ENCODE measurements around the gene VTI1A. TPM values are rescaled to one million over a fixed set of nuclear protein-coding genes. Genes with fewer than 3 reads are reported as not detected.

Gene VTI1A
- polyA plus RNA-seq, 1 of the 3 experiments (the other 2 are of a cell fraction): 8.3 TPM

GRCh38 chr10:112783351-112784021, 336.5 kb downstream of the VTI1A start:
- no peak overlapping the region for H3K27ac ChIP-seq (ENCODE audit: low read depth in 2 of 2, low read length in 1 of 2)
- H3K9me3 ChIP-seq: no peaks in the 10 kb centered on the region
- H3F3A ChIP-seq (replicated peaks; ENCODE audit: insufficient read depth): peaks cover 5% of the 10 kb centered on the region
- no peak overlapping the region for H3K4me2 ChIP-seq
- no peaks in the 10 kb centered on the region for H3K27me3 ChIP-seq (ENCODE audit: insufficient read depth)
- H3K9me2 ChIP-seq: no peaks in the 10 kb centered on the region
- no peaks in the 10 kb centered on the region for H4K20me1 ChIP-seq (ENCODE audit: insufficient read depth)
- H2AFZ ChIP-seq (ENCODE audit: low read depth): no peak overlapping the region
- H3K4me3 ChIP-seq (ENCODE audit: low read depth in 2 of 2, low read length in 1 of 2): no peak overlapping the region
- no peak overlapping the region for H3K9ac ChIP-seq
- POLR2A ChIA-PET: no interaction called here
- CTCF ChIA-PET: no interaction called here
- peaks cover 3 to 10% of the 10 kb centered on the region in 2 experiments; a peak in 3 of 4 replicates for H3K4me1 ChIP-seq (ENCODE audit: control insufficient read depth in 1 of 2, insufficient read depth in 2 of 2, low read depth in 1 of 2, low read length in 1 of 2)
- no peaks in the 10 kb centered on the region for H3K79me2 ChIP-seq (ENCODE audit: insufficient read depth)
- no peak for DNase-seq
- TF ChIP-seq IRF3 (IDR thresholded peaks at IDR 0.05; ENCODE audit: low read depth, low read length): no peak
- no peaks in the 10 kb centered on the region for H3K36me3 ChIP-seq (replicated peaks in 1 of 2; ENCODE audit: control insufficient read depth in 1 of 2, insufficient read depth in 2 of 2, low read length in 1 of 2)
- WGBS (ENCODE audit: low lambda C conversion rate): 84% methylated on average over 14 of the region's 14 CpGs

- Histone ChIP-seq H3K9me3 (no peaks in the 10 kb centered on the region), H3K79me2 (ENCODE audit: insufficient read depth) (no peaks in the 10 kb centered on the region), H3K4me1 (ENCODE audit: control insufficient read depth in 1 of 2, insufficient read depth in 2 of 2, low read depth in 1 of 2, low read length in 1 of 2) (peaks cover 0 to 10% of the 10 kb centered on the region in 2 experiments; a peak in 1 of 4 replicates), H3K4me2 (no peak overlapping the region), H3K9me2 (no peaks in the 10 kb centered on the region), H3K27ac (ENCODE audit: low read depth in 2 of 2, low read length in 1 of 2) (no peak overlapping the region; a peak in 1 of 4 replicates), H4K20me1 (ENCODE audit: insufficient read depth) (no peaks in the 10 kb centered on the region), H2AFZ (ENCODE audit: low read depth) (no peak overlapping the region), H3F3A (replicated peaks; ENCODE audit: insufficient read depth) (no peaks in the 10 kb centered on the region), H3K27me3 (ENCODE audit: insufficient read depth) (no peaks in the 10 kb centered on the region), H3K36me3 (replicated peaks in 1 of 2; ENCODE audit: control insufficient read depth in 1 of 2, insufficient read depth in 2 of 2, low read length in 1 of 2) (no peaks in the 10 kb centered on the region), H3K9ac (no peak overlapping the region), H3K4me3 (ENCODE audit: low read depth in 2 of 2, low read length in 1 of 2) (no peak overlapping the region)
- TF ChIP-seq MEF2A (IDR thresholded peaks at IDR 0.05; ENCODE audit: borderline replicate concordance, low read depth) (no peak), EZH2phosphoT487 (IDR thresholded peaks at IDR 0.05; ENCODE audit: borderline replicate concordance, low read depth) (no peak), TCF12 (IDR thresholded peaks at IDR 0.05) (no peak), TEAD4 (IDR thresholded peaks at IDR 0.05; ENCODE audit: borderline replicate concordance, insufficient read depth) (no peak), USF1 (IDR thresholded peaks at IDR 0.05; ENCODE audit: borderline replicate concordance, low read depth) (no peak), FOXM1 (IDR thresholded peaks at IDR 0.05; ENCODE audit: low read depth) (no peak), FOSL2 (IDR thresholded peaks at IDR 0.05; ENCODE audit: borderline replicate concordance, low read depth) (no peak), TAF1 (IDR thresholded peaks at IDR 0.05; ENCODE audit: borderline replicate concordance, low read depth, low read length) (no peak), SIN3A (IDR thresholded peaks at IDR 0.05; ENCODE audit: borderline replicate concordance, low read depth, low read length) (no peak)
- DNase-seq: no peak
- WGBS (ENCODE audit: low lambda C conversion rate): 91% methylated on average over 8 of the region's 8 CpGs
- ChIA-PET CTCF (no interaction called here), POLR2A (no interaction called here)
These were observed 337.0 kb downstream of the VTI1A start for GRCh38 chr10:112784022-112784461.
